ENCODE data around the gene FCHSD2. TPM values are rescaled to one million over a fixed set of nuclear protein-coding genes. Genes with fewer than 3 reads are reported as not detected.

FCHSD2 gene
- total RNA-seq, 1 donor from 2014 or later: 59.0 TPM

GRCh38 chr11:73001615-73002014 is 140.5 kb downstream of the FCHSD2 start:
- intact Hi-C loops (cut with DNase I): no loop called here
- no peaks in the 10 kb centered on the region for H3K4me1 ChIP-seq
- no peaks in the 10 kb centered on the region for H3K9me3 ChIP-seq
- DNase-seq: no peak
- no peak overlapping the region for H3K4me3 ChIP-seq
- H3K27ac ChIP-seq: no peak overlapping the region
- no peaks in the 10 kb centered on the region for H3K36me3 ChIP-seq
- ATAC-seq: no peak
- TF ChIP-seq CTCF (IDR thresholded peaks at IDR 0.05): no peak
- no peaks in the 10 kb centered on the region for H3K27me3 ChIP-seq (ENCODE audit: low read depth)

- DNase-seq: no peak
- ATAC-seq: no peak
- Histone ChIP-seq H3K4me1 (no peaks in the 10 kb centered on the region), H3K9me3 (no peaks in the 10 kb centered on the region), H3K36me3 (no peaks in the 10 kb centered on the region), H3K4me3 (no peak overlapping the region), H3K27me3 (ENCODE audit: low read depth) (no peaks in the 10 kb centered on the region), H3K27ac (no peak overlapping the region)
- TF ChIP-seq CTCF (IDR thresholded peaks at IDR 0.05): no peak
- intact Hi-C loops (cut with DNase I): no loop called here
Measured at GRCh38 chr11:72998676-72999075, 143.4 kb downstream of the FCHSD2 start.

GRCh38 chr11:72996959-72997358 is 145.2 kb downstream of the FCHSD2 start:
- ATAC-seq (no peak), DNase-seq (no peak)
- H3K4me1 ChIP-seq: no peaks in the 10 kb centered on the region
- H3K27me3 ChIP-seq (ENCODE audit: low read depth): no peaks in the 10 kb centered on the region
- no peaks in the 10 kb centered on the region for H3K36me3 ChIP-seq
- TF ChIP-seq CTCF (IDR thresholded peaks at IDR 0.05): no peak
- intact Hi-C loops (cut with DNase I): no loop called here
- H3K9me3 ChIP-seq: no peaks in the 10 kb centered on the region
- no peak overlapping the region for H3K4me3 ChIP-seq
- no peak overlapping the region for H3K27ac ChIP-seq

- Histone ChIP-seq H3K4me1 (peaks cover 24% of the 10 kb centered on the region), H3K4me3 (no peak overlapping the region), H3K9me3 (no peaks in the 10 kb centered on the region), H3K27me3 (ENCODE audit: low read depth) (no peaks in the 10 kb centered on the region), H3K36me3 (peaks cover 6% of the 10 kb centered on the region), H3K27ac (no peak overlapping the region)
- intact Hi-C loops (cut with DNase I): no loop called here
- TF ChIP-seq CTCF (IDR thresholded peaks at IDR 0.05): no peak
- DNase-seq (no peak), ATAC-seq (peak in 1 of 2 donors; percentile 58)
Measured at GRCh38 chr11:72989727-72990126, 152.4 kb downstream of the FCHSD2 start.

GRCh38 chr11:72988821-72989220 is 153.3 kb downstream of the FCHSD2 start:
- intact Hi-C loops (cut with DNase I): no loop called here
- H3K4me3 ChIP-seq: no peak overlapping the region
- H3K27me3 ChIP-seq (ENCODE audit: low read depth): no peaks in the 10 kb centered on the region
- peaks cover 30% of the 10 kb centered on the region for H3K4me1 ChIP-seq
- DNase-seq (no peak), ATAC-seq (no peak)
- no peak overlapping the region for H3K27ac ChIP-seq
- H3K9me3 ChIP-seq: no peaks in the 10 kb centered on the region
- H3K36me3 ChIP-seq: peaks cover 15% of the 10 kb centered on the region
- no peak for TF ChIP-seq CTCF (IDR thresholded peaks at IDR 0.05)

- ATAC-seq: peak in 1 of 2 donors; percentile 19
- peaks cover 36% of the 10 kb centered on the region for H3K4me1 ChIP-seq
- peaks cover 25% of the 10 kb centered on the region for H3K36me3 ChIP-seq
- H3K27me3 ChIP-seq (ENCODE audit: low read depth): no peaks in the 10 kb centered on the region
- intact Hi-C loops (cut with DNase I): no loop called here
- DNase-seq: no peak
- H3K4me3 ChIP-seq: no peak overlapping the region
- H3K27ac ChIP-seq: no peak overlapping the region
- H3K9me3 ChIP-seq: no peaks in the 10 kb centered on the region
- no peak for TF ChIP-seq CTCF (IDR thresholded peaks at IDR 0.05)
Measured at GRCh38 chr11:72985645-72986044, 156.5 kb downstream of the FCHSD2 start.
